ENCODE data around the gene FBRSL1. TPM values are rescaled to one million over a fixed set of nuclear protein-coding genes. Genes with fewer than 3 reads are reported as not detected.

Gene FBRSL1
- total and polyA plus RNA-seq, 2 of the 8 experiments (the other 6 are each of a cell fraction or from before 2014, with no cell fraction given) = 18.4 to 109 TPM

DNA sequence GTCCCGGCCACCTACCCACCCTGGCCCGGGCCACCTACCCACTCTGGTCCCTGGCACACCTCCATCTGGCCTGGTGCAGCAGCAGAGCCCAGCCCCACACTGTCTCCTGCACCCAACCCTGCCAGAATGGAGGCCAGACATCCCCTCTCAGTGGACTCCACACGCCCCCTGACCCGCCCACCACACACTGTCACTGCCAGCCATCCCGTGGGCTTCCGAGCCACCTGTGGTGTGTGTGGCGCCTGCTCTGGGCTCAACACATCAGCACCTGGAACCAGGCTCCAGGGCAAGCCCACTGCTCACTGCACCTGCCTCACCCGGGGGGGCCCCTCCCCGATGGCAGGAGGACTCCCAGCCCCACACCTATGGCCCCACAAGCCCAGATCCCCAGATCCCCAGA lies 50.5 kb downstream of the FBRSL1 start (continued):
- TF ChIP-seq, protein P1, sequence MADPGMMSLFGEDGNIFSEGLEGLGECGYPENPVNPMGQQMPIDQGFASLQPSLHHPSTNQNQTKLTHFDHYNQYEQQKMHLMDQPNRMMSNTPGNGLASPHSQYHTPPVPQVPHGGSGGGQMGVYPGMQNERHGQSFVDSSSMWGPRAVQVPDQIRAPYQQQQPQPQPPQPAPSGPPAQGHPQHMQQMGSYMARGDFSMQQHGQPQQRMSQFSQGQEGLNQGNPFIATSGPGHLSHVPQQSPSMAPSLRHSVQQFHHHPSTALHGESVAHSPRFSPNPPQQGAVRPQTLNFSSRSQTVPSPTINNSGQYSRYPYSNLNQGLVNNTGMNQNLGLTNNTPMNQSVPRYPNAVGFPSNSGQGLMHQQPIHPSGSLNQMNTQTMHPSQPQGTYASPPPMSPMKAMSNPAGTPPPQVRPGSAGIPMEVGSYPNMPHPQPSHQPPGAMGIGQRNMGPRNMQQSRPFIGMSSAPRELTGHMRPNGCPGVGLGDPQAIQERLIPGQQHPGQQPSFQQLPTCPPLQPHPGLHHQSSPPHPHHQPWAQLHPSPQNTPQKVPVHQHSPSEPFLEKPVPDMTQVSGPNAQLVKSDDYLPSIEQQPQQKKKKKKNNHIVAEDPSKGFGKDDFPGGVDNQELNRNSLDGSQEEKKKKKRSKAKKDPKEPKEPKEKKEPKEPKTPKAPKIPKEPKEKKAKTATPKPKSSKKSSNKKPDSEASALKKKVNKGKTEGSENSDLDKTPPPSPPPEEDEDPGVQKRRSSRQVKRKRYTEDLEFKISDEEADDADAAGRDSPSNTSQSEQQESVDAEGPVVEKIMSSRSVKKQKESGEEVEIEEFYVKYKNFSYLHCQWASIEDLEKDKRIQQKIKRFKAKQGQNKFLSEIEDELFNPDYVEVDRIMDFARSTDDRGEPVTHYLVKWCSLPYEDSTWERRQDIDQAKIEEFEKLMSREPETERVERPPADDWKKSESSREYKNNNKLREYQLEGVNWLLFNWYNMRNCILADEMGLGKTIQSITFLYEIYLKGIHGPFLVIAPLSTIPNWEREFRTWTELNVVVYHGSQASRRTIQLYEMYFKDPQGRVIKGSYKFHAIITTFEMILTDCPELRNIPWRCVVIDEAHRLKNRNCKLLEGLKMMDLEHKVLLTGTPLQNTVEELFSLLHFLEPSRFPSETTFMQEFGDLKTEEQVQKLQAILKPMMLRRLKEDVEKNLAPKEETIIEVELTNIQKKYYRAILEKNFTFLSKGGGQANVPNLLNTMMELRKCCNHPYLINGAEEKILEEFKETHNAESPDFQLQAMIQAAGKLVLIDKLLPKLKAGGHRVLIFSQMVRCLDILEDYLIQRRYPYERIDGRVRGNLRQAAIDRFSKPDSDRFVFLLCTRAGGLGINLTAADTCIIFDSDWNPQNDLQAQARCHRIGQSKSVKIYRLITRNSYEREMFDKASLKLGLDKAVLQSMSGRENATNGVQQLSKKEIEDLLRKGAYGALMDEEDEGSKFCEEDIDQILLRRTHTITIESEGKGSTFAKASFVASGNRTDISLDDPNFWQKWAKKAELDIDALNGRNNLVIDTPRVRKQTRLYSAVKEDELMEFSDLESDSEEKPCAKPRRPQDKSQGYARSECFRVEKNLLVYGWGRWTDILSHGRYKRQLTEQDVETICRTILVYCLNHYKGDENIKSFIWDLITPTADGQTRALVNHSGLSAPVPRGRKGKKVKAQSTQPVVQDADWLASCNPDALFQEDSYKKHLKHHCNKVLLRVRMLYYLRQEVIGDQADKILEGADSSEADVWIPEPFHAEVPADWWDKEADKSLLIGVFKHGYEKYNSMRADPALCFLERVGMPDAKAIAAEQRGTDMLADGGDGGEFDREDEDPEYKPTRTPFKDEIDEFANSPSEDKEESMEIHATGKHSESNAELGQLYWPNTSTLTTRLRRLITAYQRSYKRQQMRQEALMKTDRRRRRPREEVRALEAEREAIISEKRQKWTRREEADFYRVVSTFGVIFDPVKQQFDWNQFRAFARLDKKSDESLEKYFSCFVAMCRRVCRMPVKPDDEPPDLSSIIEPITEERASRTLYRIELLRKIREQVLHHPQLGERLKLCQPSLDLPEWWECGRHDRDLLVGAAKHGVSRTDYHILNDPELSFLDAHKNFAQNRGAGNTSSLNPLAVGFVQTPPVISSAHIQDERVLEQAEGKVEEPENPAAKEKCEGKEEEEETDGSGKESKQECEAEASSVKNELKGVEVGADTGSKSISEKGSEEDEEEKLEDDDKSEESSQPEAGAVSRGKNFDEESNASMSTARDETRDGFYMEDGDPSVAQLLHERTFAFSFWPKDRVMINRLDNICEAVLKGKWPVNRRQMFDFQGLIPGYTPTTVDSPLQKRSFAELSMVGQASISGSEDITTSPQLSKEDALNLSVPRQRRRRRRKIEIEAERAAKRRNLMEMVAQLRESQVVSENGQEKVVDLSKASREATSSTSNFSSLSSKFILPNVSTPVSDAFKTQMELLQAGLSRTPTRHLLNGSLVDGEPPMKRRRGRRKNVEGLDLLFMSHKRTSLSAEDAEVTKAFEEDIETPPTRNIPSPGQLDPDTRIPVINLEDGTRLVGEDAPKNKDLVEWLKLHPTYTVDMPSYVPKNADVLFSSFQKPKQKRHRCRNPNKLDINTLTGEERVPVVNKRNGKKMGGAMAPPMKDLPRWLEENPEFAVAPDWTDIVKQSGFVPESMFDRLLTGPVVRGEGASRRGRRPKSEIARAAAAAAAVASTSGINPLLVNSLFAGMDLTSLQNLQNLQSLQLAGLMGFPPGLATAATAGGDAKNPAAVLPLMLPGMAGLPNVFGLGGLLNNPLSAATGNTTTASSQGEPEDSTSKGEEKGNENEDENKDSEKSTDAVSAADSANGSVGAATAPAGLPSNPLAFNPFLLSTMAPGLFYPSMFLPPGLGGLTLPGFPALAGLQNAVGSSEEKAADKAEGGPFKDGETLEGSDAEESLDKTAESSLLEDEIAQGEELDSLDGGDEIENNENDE (IDR thresholded peaks at IDR 0.05; ENCODE audit: insufficient replicate concordance, low read length) = no peak
- TF ChIP-seq RXRA (IDR thresholded peaks at IDR 0.05; ENCODE audit: insufficient read depth, low read depth, low read length) = no peak
- no peak for TF ChIP-seq SUZ12 (IDR thresholded peaks at IDR 0.05; ENCODE audit: low read length)
